DND-41 (cell line): ENCODE measurements around the gene TCF7L2.
A peak's percentile ranks its signal among the peaks of the same experiment; 100 is the strongest.

Experiments
- ATAC-seq: fragments of 200-7000 bp; cut with Tn5 transposase; 3 replicates; pipeline ENCODE4 v1.9.1; 2021; ENCODE audit warnings: low read depth; ENCODE audit not compliant: insufficient read depth
- DNase-seq: peaks from one replicate; pipeline ENCODE4 v3.0.0-alpha.2; 2020
- H2AFZ ChIP-seq: 2 replicates; pipeline ENCODE4 v1.6.0; 2012; ENCODE audit warnings: low read depth, low read length
- H3K27ac ChIP-seq: 2 replicates; pipeline ENCODE4 v1.5.1; 2012; ENCODE audit warnings: low read length, inconsistent platforms
- H3K27me3 ChIP-seq: fragments of 200-600 bp; sonication (generic); 2 replicates; pipeline ENCODE4 v1.6.0; 2012; ENCODE audit warnings: low read length, mild to moderate bottlenecking, inconsistent platforms; ENCODE audit not compliant: insufficient read depth, poor library complexity
- H3K36me3 ChIP-seq: 2 replicates; pipeline ENCODE4 v1.5.1; 2012; ENCODE audit warnings: low read length, inconsistent platforms; ENCODE audit not compliant: insufficient read depth
- H3K4me1 ChIP-seq: 2 replicates; pipeline ENCODE4 v1.5.1; 2012; ENCODE audit warnings: mild to moderate bottlenecking, low read length; ENCODE audit not compliant: insufficient read depth
- H3K4me2 ChIP-seq: 2 replicates; pipeline ENCODE4 v1.6.0; 2012; ENCODE audit warnings: mild to moderate bottlenecking, moderate library complexity, low read length, inconsistent platforms; ENCODE audit not compliant: insufficient read depth
- H3K4me3 ChIP-seq, 2 experiments: fragments of 200-600 bp in 1 of 2; shearing (Covaris generic) in 1 of 2; 2 replicates each; pipeline ENCODE4 v1.5.1; 2012 to 2016; ENCODE audit warnings: inconsistent platforms in 2 of 2, low read length in 2 of 2, mild to moderate bottlenecking in 2 of 2, low read depth in 1 of 2, moderate library complexity in 1 of 2
- H3K79me2 ChIP-seq: 2 replicates; pipeline ENCODE4 v1.6.0; 2012; ENCODE audit warnings: low read length, inconsistent platforms; ENCODE audit not compliant: insufficient read depth
- H3K9ac ChIP-seq: 2 replicates; pipeline ENCODE4 v1.6.0; 2012; ENCODE audit warnings: low read depth, mild to moderate bottlenecking, inconsistent platforms, low read length, moderate library complexity
- H3K9me3 ChIP-seq: 2 replicates; pipeline ENCODE4 v1.5.1; 2012; ENCODE audit warnings: low read length, moderate library complexity, mild to moderate bottlenecking, inconsistent platforms; ENCODE audit not compliant: insufficient read depth, severe bottlenecking
- H4K20me1 ChIP-seq: 2 replicates; pipeline ENCODE4 v1.6.0; 2012; ENCODE audit warnings: low read length; ENCODE audit not compliant: insufficient read depth
- CTCF ChIP-seq: IDR thresholded peaks from 2 replicates; pipeline ENCODE4 v1.5.1; 2012; ENCODE audit warnings: borderline replicate concordance, low read length, moderate library complexity, mild to moderate bottlenecking; ENCODE audit not compliant: poor library complexity, severe bottlenecking; ENCODE audit errors: extremely low read depth
- EZH2 ChIP-seq: IDR thresholded peaks from 3 replicates; pipeline ENCODE4 v1.6.1; 2012; ENCODE audit warnings: borderline replicate concordance, low read depth, mild to moderate bottlenecking, moderate library complexity, low read length, inconsistent platforms; ENCODE audit not compliant: severe bottlenecking

TCF7L2 gene

GRCh38 chr10:113078282-113078907, 128.3 kb downstream of the TCF7L2 start:
- no peak overlapping the region for H3K4me2 ChIP-seq
- no peak overlapping the region for H3K27ac ChIP-seq
- H3K4me1 ChIP-seq = no peaks in the 10 kb centered on the region
- TF ChIP-seq CTCF (no peak), EZH2 (no peak)
- no peak overlapping the region for H2AFZ ChIP-seq
- H4K20me1 ChIP-seq = peaks cover 15% of the 10 kb centered on the region; the same call in 1 of the 2 replicates
- no peak for DNase-seq
- H3K79me2 ChIP-seq = peaks cover 24% of the 10 kb centered on the region; the same call in 1 of the 2 replicates
- H3K36me3 ChIP-seq = peaks cover 13% of the 10 kb centered on the region; the same call in 1 of the 2 replicates
- no peak overlapping the region for H3K4me3 ChIP-seq
- H3K27me3 ChIP-seq = no peaks in the 10 kb centered on the region
- ATAC-seq = no peak
- no peak overlapping the region for H3K9ac ChIP-seq
- H3K9me3 ChIP-seq = no peaks in the 10 kb centered on the region

- H3K9me3 ChIP-seq = no peaks in the 10 kb centered on the region
- no peaks in the 10 kb centered on the region for H3K4me1 ChIP-seq
- no peaks in the 10 kb centered on the region for H3K27me3 ChIP-seq
- no peak for DNase-seq
- H3K27ac ChIP-seq = no peak overlapping the region
- no peak overlapping the region for H3K4me2 ChIP-seq
- no peak overlapping the region for H3K4me3 ChIP-seq
- H4K20me1 ChIP-seq = peaks cover 16% of the 10 kb centered on the region; the same call in 1 of the 2 replicates
- no peak overlapping the region for H3K9ac ChIP-seq
- no peak for ATAC-seq
- TF ChIP-seq CTCF (no peak), EZH2 (no peak)
- no peak overlapping the region for H2AFZ ChIP-seq
- peaks cover 13% of the 10 kb centered on the region; the same call in 1 of the 2 replicates for H3K36me3 ChIP-seq
- peaks cover 28% of the 10 kb centered on the region; the same call in 1 of the 2 replicates for H3K79me2 ChIP-seq
These were observed 130.2 kb downstream of the TCF7L2 start for GRCh38 chr10:113080061-113080924.

- DNase-seq (no peak), ATAC-seq (no peak)
- H4K20me1 ChIP-seq = peaks cover 19% of the 10 kb centered on the region; the same call in 1 of the 2 replicates
- H3K4me3 ChIP-seq = no peak overlapping the region
- H3K36me3 ChIP-seq = peaks cover 17% of the 10 kb centered on the region; the same call in 1 of the 2 replicates
- no peak overlapping the region for H3K4me2 ChIP-seq
- no peaks in the 10 kb centered on the region for H3K4me1 ChIP-seq
- no peak overlapping the region for H2AFZ ChIP-seq
- no peaks in the 10 kb centered on the region for H3K9me3 ChIP-seq
- peaks cover 30% of the 10 kb centered on the region; the same call in 1 of the 2 replicates for H3K79me2 ChIP-seq
- no peak overlapping the region for H3K27ac ChIP-seq
- no peak overlapping the region for H3K9ac ChIP-seq
- TF ChIP-seq EZH2 = no peak
- TF ChIP-seq CTCF = peak; percentile 14
- no peaks in the 10 kb centered on the region for H3K27me3 ChIP-seq
These were observed 130.8 kb downstream of the TCF7L2 start for GRCh38 chr10:113080925-113081229.
